NCI-H82 (cell line): ENCODE measurements around the gene DNMT3A.
"Not testable (repeated sequence)": the region's sequence is repeated elsewhere in the genome, so short reads cannot be mapped to it uniquely, and the experiment has no call there.

ENCODE experiments used
- DNase-seq: peaks from one replicate; lab custom pipeline; 2025; lab: John Stamatoyannopoulos, UW

Gene DNMT3A

GRCh38 chr2:25283921-25284320 is 57.8 kb downstream of the DNMT3A start:
- DNase-seq: no peak

GRCh38 chr2:25281941-25282340 is 59.8 kb downstream of the DNMT3A start:
- no peak for DNase-seq

DNA sequence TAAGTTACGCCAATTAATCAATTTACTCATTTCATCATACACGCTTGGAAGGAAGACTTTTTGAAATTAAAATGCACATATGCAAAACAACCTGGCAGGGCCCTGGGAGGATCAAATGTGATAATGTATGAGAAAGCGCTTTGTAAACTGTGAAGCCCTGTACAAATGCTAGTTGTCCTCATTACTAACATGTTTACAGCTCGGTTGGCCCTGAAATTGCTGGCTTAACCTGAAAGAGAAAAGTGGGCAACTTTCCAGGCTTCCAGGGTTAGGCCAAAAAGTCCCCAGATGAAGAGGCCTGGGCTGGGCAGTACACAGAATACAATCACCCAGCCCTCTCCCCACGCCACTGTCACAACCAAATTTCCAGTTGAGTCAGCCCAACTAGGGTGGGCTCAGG is 60.2 kb downstream of the DNMT3A start:
- DNase-seq: no peak

DNA sequence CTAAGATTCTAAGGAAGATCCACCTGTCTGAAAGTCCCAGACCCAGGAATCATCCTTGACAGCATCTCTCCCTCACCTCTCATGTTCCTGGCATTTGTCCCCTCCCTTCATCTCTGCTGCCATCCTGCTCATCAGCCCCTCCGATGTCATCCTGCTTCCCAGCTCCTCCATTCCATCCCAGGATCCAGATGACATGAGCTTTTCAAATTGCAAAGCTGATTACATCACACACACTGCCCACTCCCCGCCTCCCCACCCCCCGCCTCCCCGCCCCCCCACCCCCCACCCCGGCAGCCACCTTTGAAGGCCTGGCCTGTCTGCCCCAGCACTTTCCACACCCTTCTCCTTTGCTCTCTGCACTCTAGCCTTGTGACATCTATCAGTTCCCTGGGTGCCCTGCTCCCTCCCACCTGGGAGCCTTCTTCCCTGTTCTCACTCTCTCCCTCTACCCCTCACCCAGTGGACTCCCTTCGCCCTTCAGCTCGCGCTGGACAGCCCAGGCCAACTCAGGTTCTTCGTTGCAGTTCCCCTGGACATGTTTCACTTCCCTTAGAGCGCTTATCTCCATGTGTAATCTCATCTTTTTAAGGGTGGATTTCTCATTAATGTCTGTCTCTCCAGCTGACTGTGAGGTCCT is 61.6 kb downstream of the DNMT3A start:
- DNase-seq: peak; percentile 38

DNA sequence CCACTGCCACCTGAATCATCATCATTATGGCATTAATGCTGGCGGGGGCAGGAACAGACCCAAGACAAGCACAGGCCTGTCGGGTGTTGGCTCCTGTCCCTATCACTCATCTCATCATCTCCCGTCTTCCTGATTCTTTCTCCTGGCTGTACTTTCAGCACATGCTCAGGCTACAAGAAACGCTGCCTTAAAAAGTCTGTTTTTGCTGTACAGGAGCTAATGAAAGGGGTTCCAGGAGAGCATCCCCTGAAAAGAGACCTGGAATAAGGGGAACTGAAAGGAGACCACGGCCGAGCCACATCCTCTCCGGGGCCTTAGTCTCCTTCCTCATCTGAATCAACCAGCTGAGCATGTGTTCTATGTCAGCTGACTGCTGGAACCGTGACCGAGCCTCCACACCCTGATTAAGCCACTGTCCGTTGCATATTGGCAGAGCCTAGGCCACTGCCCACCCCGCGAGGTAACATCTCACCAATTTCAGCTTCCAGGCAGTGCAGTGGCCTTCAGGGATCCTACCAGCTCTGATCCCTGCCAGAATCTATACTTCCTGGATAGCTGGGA is 62.6 kb downstream of the DNMT3A start:
- DNase-seq: no peak

- no peak for DNase-seq
Observed at GRCh38 chr2:25276569-25277465, 64.9 kb downstream of the DNMT3A start.

GRCh38 chr2:25275575-25275965 is 66.2 kb downstream of the DNMT3A start:
- no peak for DNase-seq

DNA sequence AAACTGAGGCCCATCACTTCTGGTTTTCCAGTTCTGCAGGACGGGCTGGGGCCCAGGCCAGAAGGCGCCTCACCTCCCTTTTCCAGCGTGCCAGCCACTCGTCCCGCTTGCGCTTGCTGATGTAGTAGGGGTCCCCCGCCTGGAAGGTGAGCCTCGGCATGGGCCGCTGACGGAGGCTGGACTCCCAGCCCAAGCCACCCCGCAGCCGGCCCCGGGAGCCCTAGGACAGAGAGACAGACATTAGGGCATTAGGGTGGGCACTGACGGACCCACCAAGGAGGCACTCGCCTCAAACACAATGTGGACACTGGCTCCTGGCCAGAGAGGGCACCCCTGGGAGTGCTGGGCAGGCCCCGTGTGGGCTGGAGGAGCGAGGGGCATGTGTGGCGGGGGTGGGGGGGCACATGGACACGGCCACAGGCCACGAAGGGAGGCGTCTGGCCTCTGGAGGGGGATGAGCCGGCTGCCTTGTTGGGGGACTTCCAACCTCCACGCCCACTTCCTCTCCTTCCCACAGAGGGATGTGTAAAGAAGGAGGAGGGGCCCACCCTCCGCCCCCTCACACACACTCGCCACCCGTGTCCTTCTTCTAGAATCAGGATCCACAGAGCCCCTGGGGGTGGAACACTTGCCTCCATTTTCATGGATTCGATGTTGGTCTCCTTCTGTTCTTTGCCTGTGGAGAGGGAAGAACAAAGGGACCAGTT is 66.7 kb downstream of the DNMT3A start:
- no peak for DNase-seq

DNA sequence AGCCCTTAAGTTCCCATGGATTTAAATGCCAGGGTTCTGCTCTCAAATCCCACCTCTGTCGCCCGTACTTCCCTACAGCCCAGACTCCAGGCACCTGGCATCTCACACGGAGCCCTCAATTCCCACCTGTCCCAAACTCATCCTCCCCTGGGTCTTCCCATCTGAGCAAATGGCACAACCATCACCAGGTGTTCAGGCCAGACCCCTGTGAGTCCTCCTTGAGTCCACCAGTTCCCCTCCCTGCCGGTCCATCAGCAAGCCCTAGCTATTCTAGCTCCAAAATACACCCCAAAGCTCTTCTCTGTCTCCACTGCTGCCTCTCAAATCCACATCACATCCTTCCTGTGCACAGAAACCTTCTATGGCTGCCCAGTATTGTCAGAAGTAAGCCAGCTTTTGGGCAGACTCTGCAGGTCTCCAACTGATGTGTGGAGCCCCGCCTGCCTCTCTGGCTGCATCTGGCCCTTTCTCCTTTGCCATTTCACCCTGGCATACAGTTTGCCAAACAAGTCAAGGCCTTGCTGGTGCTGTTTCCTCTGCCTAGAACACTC is 67.7 kb downstream of the DNMT3A start:
- no peak for DNase-seq

GRCh38 chr2:25272705-25273104 is 69.0 kb downstream of the DNMT3A start:
- not testable (repeated sequence) for DNase-seq

DNA sequence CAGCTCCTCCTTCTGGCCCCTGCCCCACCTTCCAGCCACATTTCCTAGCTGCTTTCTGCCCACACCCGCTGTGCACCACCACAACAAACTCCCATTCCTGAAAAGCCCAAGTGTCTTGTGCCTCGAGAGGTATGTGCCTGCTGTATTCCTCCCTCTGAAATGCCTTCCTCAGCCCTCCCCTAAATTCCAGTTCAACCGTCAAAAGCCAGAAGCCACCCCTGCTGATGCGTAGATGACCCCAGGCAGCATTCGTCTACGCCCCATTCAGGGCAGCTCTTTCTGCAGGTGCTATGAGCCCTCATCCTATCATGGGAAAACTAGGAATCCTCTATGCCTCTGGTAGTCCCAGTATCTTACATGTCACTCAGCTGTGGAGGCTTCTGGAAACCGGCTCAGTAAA is 71.7 kb downstream of the DNMT3A start:
- DNase-seq: no peak

GRCh38 chr2:25269233-25269632 is 72.5 kb downstream of the DNMT3A start:
- no peak for DNase-seq

DNA sequence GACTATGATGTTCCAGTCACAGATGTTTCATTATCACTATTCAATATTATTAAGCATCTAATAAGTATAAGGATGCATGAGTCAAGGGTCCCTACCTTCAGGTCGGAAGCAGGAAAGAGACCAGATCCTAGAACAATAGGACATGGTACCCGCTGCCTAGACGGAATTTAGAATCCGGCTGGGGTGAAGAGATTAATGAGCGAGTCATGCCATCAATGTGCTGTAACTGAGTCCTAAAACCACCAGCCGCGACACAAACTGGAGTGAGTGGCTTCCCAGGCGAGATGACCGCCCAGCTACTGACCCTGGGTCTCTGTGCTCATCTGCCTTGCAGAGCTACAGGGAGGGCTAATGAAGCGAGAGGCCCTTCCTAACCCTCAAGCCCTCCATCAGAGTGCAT is 73.6 kb downstream of the DNMT3A start:
- no peak for DNase-seq

GRCh38 chr2:25266399-25266798 is 75.3 kb downstream of the DNMT3A start:
- DNase-seq: no peak

DNA sequence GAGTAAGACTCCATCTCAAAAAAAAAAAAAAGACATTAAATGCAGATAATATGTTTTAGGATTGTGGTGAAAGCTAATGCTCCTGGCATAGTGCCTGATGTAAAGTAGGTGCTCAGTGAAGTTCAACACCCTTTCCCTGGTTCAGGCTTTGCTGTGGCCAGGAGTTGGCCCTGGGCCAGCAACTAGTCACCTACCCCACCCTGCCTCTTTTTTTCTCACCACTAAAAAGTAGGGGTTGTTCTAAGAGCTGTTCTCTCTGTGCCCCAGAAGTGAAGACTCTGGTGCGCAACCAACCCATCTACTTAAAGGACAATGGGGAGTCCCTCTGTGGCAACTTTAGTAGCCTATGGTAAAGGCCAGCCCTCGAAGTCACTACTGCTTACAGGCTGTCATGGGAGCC is 75.9 kb downstream of the DNMT3A start:
- no peak for DNase-seq

DNA sequence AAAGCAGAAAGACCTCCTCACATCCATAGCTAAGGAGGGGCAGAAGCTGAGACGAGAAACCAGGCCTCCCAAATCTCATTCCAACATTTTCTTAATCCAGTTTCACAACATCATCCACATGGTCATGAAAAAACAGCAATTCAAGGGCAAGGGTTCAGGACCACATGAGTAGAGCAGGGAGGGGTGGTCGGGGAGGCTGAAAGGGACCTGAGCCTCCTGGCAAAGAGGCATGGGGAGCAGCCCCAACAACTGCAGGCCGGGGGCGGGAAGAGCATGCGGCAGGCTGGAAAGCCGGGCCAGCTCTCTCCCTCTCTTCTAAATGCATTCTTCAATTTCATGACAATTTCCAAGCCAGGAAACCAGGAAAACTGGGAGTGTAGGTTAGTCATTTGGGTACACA is 76.7 kb downstream of the DNMT3A start:
- no peak for DNase-seq

DNA sequence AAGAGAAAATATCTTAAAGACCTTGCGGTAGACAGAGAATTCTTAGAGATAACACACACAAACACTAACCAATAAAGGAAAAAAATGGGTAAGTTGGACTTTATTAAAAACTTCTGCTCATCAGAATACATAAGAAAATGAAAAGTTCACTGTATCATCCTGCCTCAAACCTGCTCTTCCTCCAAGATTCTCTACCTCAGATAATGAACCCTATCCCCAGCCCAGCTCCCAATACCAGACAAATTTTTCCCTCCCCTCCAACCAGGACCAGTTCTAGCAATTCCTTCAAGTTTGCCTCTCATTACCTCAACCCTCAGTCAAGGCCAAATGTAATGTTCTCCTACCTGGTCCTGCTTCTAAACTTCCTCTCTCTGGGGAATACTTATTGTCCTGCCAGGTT is 79.4 kb downstream of the DNMT3A start:
- no peak for DNase-seq

GRCh38 chr2:25259737-25260124 is 82.0 kb downstream of the DNMT3A start:
- no peak for DNase-seq

- no peak for DNase-seq
Observed at GRCh38 chr2:25258847-25259736, 82.6 kb downstream of the DNMT3A start.

- DNase-seq: peak; percentile 32
Observed at GRCh38 chr2:25257931-25258846, 83.5 kb downstream of the DNMT3A start.
